ENCODE data around the gene GGPS1. TPM values are rescaled to one million over a fixed set of nuclear protein-coding genes. Genes with fewer than 3 reads are reported as not detected.

Gene GGPS1
- total and polyA plus RNA-seq, 2 of the 8 experiments (the other 6 are each of a cell fraction or from before 2014, with no cell fraction given) = 20.9 to 43.6 TPM

DNA sequence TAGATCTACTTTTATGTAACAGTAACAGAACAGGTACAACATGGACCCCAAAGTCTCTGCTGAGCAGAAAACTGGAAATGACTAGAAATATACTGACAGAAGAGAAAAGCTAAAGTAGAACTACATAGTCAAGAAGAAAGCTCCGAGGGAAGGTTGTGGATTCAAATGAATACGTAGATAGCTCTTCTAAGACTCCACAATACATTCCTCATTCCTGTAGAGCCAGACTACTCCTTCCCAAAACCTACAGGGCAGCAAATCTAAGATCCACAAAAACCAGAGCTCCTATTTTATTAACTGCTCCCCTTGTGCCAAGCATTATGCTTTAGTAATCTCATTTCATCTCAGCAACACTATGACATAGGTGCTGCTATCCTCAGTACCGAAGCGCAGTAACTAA is 35.6 kb upstream of the GGPS1 start:
- Histone ChIP-seq H2AK5ac (ENCODE audit: low read depth, low read length) (no peak overlapping the region), H2BK5ac (ENCODE audit: low read depth, low read length) (no peak overlapping the region), H2BK12ac (ENCODE audit: low read depth, low read length) (no peak overlapping the region), H4K8ac (ENCODE audit: extremely low read depth, insufficient read depth, low read length) (no peak overlapping the region), H3K23ac (ENCODE audit: insufficient read length) (no peak overlapping the region), H3K14ac (ENCODE audit: insufficient read length) (no peak overlapping the region), H3K27me3 (replicated peaks in 1 of 4; ENCODE audit: control insufficient read depth in 3 of 4, extremely low read depth in 1 of 4, insufficient read depth in 3 of 4, low read length in 3 of 4) (no peaks in the 10 kb centered on the region), H3K4me2 (ENCODE audit: insufficient read depth in 1 of 2, low read depth in 2 of 2, low read length in 2 of 2) (no peak overlapping the region), H3K79me1 (ENCODE audit: low read depth, low read length) (no peaks in the 10 kb centered on the region; the same call in 1 of the 2 replicates), H3K23me2 (ENCODE audit: low read depth, low read length) (no peaks in the 10 kb centered on the region), H2BK15ac (ENCODE audit: low read length) (no peak overlapping the region), H2BK120ac (replicated peaks; ENCODE audit: low read depth, low read length) (no peak overlapping the region), H4K5ac (ENCODE audit: insufficient read length, low read depth, low read length) (no peak overlapping the region), H4K91ac (replicated peaks; ENCODE audit: insufficient read length, low read length) (no peak overlapping the region), H3K79me2 (ENCODE audit: control insufficient read depth in 1 of 2, insufficient read depth in 2 of 2, low read length in 2 of 2) (peaks cover 28 to 98% of the 10 kb centered on the region in 2 experiments), H3K4ac (replicated peaks; ENCODE audit: insufficient read length, low read depth, low read length) (no peak overlapping the region), H2AFZ (ENCODE audit: low read length) (no peak overlapping the region), H3K18ac (ENCODE audit: extremely low read depth, low read length) (no peak overlapping the region), H3K4me3 (ENCODE audit: extremely low read depth in 1 of 4, insufficient read depth in 2 of 4, low read depth in 3 of 4, low read length in 4 of 4) (no peak overlapping the region), H3K36me3 (ENCODE audit: control insufficient read depth in 2 of 4, insufficient read depth in 4 of 4, low read length in 3 of 4) (peaks cover 0 to 3% (median 0%) of the 10 kb centered on the region in 4 experiments; a peak in 1 of 8 replicates), H3K27ac (ENCODE audit: low read depth, low read length) (no peak overlapping the region), H4K20me1 (replicated peaks in 1 of 2; ENCODE audit: control insufficient read depth in 1 of 2, insufficient read depth in 2 of 2, low read length in 2 of 2) (peaks cover 7 to 14% of the 10 kb centered on the region in 2 experiments), H3K9me3 (ENCODE audit: insufficient read depth in 2 of 2, low read depth in 1 of 2, low read length in 1 of 2) (peaks cover 2 to 14% of the 10 kb centered on the region in 2 experiments; a peak in 2 of 4 replicates), H3K4me1 (replicated peaks in 1 of 4; ENCODE audit: control insufficient read depth in 3 of 4, insufficient read depth in 4 of 4, low read length in 3 of 4) (peaks cover 0 to 2% (median 0%) of the 10 kb centered on the region in 4 experiments; a peak in 2 of 7 replicates), H3K9ac (replicated peaks in 1 of 4; ENCODE audit: extremely low read depth in 1 of 4, low read depth in 3 of 4, low read length in 3 of 4) (no peak overlapping the region), H2BK20ac (ENCODE audit: low read length) (no peak overlapping the region), H3K56ac (replicated peaks; ENCODE audit: insufficient read length, low read depth, low read length) (no peak overlapping the region)
- POLR2A ChIA-PET (ENCODE audit: partially characterized antibody) = interaction anchor here (0.7 kb wide), 1 partner anchor 15 kb away, joined by 3 read pairs; no protein-coding TSS in a partner anchor
- no peak for DNase-seq (ENCODE audit: low read depth in 1 of 2, low spot score in 2 of 2)
- no peak for FAIRE-seq
- 93% methylated on average over 4 of the region's 4 CpGs; no CpG with 5 or more reads in 1 of the 2 experiments for WGBS, 2 experiments (ENCODE audit: extremely low coverage in 1 of 2, insufficient coverage in 1 of 2, insufficient read length in 1 of 2, insufficient replicate concordance in 2 of 2, low coverage in 1 of 2, low lambda C conversion rate in 2 of 2, missing lambda C conversion rate in 1 of 2)
- CTCF ChIA-PET (ENCODE audit: partially characterized antibody) = no interaction called here
- no peak for TF ChIP-seq RNF2 (IDR thresholded peaks at IDR 0.05; ENCODE audit: borderline replicate concordance, low read depth, low read length, missing control alignments, poor library complexity, severe bottlenecking)
- TF ChIP-seq SIN3A (conservative IDR thresholded peaks at IDR 0.05 in 1 of 2, IDR thresholded peaks at IDR 0.05 in 1 of 2; ENCODE audit: low read depth in 1 of 2, low read length in 2 of 2) = no peak
- TF ChIP-seq RXRA (IDR thresholded peaks at IDR 0.05; ENCODE audit: insufficient read depth, low read depth, low read length) = no peak
- TF ChIP-seq, protein P1, sequence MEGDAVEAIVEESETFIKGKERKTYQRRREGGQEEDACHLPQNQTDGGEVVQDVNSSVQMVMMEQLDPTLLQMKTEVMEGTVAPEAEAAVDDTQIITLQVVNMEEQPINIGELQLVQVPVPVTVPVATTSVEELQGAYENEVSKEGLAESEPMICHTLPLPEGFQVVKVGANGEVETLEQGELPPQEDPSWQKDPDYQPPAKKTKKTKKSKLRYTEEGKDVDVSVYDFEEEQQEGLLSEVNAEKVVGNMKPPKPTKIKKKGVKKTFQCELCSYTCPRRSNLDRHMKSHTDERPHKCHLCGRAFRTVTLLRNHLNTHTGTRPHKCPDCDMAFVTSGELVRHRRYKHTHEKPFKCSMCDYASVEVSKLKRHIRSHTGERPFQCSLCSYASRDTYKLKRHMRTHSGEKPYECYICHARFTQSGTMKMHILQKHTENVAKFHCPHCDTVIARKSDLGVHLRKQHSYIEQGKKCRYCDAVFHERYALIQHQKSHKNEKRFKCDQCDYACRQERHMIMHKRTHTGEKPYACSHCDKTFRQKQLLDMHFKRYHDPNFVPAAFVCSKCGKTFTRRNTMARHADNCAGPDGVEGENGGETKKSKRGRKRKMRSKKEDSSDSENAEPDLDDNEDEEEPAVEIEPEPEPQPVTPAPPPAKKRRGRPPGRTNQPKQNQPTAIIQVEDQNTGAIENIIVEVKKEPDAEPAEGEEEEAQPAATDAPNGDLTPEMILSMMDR (IDR thresholded peaks at IDR 0.05; ENCODE audit: control extremely low read depth in 1 of 3, insufficient read depth in 1 of 3, low read depth in 1 of 3, low read length in 3 of 3) = no peak
- no peak for TF ChIP-seq KDM4A (IDR thresholded peaks at IDR 0.05; ENCODE audit: low read depth, low read length, severe bottlenecking)
- no peak for TF ChIP-seq BCL11A (IDR thresholded peaks at IDR 0.05; ENCODE audit: low read depth in 2 of 2, low read length in 2 of 2)
- no peak for TF ChIP-seq NANOG (IDR thresholded peaks at IDR 0.05; ENCODE audit: insufficient read depth, low read depth, low read length, poor library complexity, severe bottlenecking)
- TF ChIP-seq, protein P2, sequence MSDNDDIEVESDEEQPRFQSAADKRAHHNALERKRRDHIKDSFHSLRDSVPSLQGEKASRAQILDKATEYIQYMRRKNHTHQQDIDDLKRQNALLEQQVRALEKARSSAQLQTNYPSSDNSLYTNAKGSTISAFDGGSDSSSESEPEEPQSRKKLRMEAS (IDR thresholded peaks at IDR 0.05) = no peak
- TF ChIP-seq SP2 (IDR thresholded peaks at IDR 0.05; ENCODE audit: low read length) = no peak
- TF ChIP-seq CBX8 (IDR thresholded peaks at IDR 0.05; ENCODE audit: borderline replicate concordance, low read depth, low read length) = no peak

Measured in H1 (cell line).